ENCODE results near the gene DTD1.

The DTD1 gene

DNA sequence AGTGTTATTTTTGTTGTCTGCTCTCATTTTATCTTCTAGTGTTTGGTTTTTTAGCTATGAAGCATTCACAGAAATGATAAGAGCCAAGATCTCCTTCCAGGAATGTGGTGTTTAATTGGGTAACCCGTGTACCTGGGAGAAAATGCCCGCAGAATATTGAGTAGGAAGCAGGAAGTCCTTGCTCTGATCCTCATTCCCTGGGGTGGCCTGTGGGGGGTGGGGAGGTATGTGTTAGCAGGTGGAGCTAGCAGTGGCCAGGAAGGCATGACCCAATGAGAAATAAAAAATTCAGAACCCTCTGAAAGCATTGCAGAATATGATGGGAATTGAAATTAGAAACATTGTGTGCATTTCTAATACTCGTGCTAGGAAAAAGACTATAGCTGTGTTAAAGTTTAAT lies 100.8 kb downstream of the DTD1 start:
- H3K9me3 ChIP-seq (ENCODE audit: severe bottlenecking) = no peaks in the 10 kb centered on the region
- H3K4me1 ChIP-seq (ENCODE audit: insufficient read depth, poor library complexity, severe bottlenecking) = no peaks in the 10 kb centered on the region
- no peak overlapping the region for H3K27ac ChIP-seq (ENCODE audit: poor library complexity, severe bottlenecking)
- TF ChIP-seq, protein P1, sequence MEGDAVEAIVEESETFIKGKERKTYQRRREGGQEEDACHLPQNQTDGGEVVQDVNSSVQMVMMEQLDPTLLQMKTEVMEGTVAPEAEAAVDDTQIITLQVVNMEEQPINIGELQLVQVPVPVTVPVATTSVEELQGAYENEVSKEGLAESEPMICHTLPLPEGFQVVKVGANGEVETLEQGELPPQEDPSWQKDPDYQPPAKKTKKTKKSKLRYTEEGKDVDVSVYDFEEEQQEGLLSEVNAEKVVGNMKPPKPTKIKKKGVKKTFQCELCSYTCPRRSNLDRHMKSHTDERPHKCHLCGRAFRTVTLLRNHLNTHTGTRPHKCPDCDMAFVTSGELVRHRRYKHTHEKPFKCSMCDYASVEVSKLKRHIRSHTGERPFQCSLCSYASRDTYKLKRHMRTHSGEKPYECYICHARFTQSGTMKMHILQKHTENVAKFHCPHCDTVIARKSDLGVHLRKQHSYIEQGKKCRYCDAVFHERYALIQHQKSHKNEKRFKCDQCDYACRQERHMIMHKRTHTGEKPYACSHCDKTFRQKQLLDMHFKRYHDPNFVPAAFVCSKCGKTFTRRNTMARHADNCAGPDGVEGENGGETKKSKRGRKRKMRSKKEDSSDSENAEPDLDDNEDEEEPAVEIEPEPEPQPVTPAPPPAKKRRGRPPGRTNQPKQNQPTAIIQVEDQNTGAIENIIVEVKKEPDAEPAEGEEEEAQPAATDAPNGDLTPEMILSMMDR (IDR thresholded peaks at IDR 0.05; ENCODE audit: poor library complexity, severe bottlenecking) = no peak
- H3K4me3 ChIP-seq (ENCODE audit: severe bottlenecking) = no peak overlapping the region
- no peaks in the 10 kb centered on the region for H3K36me3 ChIP-seq (ENCODE audit: low read depth)
- no peak for ATAC-seq (ENCODE audit: low read depth)
- no peaks in the 10 kb centered on the region for H3K27me3 ChIP-seq (ENCODE audit: insufficient read depth, poor library complexity, severe bottlenecking)
- DNase-seq (ENCODE audit: low spot score) = no peak

DNA sequence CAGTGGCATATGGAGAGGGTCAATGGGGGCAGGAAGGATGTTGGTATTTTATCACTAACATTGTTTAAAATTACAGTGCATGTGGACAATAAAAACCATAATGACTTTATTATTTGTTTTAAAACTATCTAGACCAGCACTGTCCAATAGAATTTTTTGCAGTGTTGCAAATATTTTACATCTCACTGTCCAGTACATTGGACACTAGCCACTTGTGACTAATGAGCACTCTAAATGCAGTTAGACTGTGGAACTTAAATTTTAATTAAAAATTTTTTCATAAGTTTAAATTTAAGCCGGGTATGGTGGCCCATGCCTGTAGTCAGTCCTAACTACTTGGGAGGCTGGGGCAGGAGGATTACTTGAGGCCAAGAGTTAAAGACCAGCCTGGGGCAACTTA lies 101.7 kb downstream of the DTD1 start:
- H3K27me3 ChIP-seq (ENCODE audit: insufficient read depth, poor library complexity, severe bottlenecking) = no peaks in the 10 kb centered on the region
- no peak for DNase-seq (ENCODE audit: low spot score)
- no peaks in the 10 kb centered on the region for H3K9me3 ChIP-seq (ENCODE audit: severe bottlenecking)
- TF ChIP-seq, protein P1 (IDR thresholded peaks at IDR 0.05; ENCODE audit: poor library complexity, severe bottlenecking) = no peak
- ATAC-seq (ENCODE audit: low read depth) = no peak
- no peak overlapping the region for H3K27ac ChIP-seq (ENCODE audit: poor library complexity, severe bottlenecking)
- H3K4me1 ChIP-seq (ENCODE audit: insufficient read depth, poor library complexity, severe bottlenecking) = no peaks in the 10 kb centered on the region
- H3K36me3 ChIP-seq (ENCODE audit: low read depth) = no peaks in the 10 kb centered on the region
- H3K4me3 ChIP-seq (ENCODE audit: severe bottlenecking) = no peak overlapping the region

DNA sequence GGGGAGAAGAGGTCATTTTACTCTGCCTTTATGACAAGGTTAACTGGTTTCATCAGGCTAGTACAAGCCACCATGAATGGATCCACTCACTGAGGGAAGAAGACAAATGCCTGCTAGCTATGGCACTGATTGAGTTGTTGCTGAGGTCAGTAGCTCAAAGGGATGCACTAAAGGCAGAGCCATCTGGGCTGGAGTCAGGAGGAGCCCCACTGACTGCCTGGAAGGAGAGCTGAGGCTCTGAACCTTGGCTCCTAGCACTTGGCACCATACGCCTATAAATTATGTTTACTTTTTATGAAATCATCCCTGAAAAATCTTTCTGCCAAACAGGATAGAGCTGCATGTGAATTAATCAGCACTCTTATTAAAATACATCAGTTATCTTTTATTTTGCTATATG lies 104.6 kb downstream of the DTD1 start:
- DNase-seq (ENCODE audit: low spot score) = no peak

DNA sequence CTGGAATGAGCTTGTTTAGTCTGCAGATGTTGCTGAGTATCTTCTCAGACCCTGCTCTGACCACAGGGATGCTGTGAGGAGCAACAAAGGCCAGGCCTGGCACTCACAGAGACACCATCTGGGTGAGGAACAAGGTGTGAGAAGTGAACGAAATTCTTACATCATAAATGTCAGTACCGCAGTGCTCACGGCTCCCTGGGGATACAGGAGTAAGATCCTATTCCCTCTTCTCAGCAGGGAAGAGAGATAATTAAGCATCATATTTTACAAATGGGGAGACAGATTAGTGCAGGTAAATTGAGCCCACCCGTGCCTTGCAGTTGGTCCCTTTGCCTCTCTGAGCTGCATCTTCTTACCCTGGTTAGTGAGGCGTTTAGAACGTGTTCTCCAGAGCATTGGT lies 106.2 kb downstream of the DTD1 start:
- H3K4me3 ChIP-seq (ENCODE audit: severe bottlenecking) = no peak overlapping the region
- H3K36me3 ChIP-seq (ENCODE audit: low read depth) = no peaks in the 10 kb centered on the region
- H3K27me3 ChIP-seq (ENCODE audit: insufficient read depth, poor library complexity, severe bottlenecking) = no peaks in the 10 kb centered on the region
- DNase-seq (ENCODE audit: low spot score) = no peak
- TF ChIP-seq, protein P1 (IDR thresholded peaks at IDR 0.05; ENCODE audit: poor library complexity, severe bottlenecking) = no peak
- H3K4me1 ChIP-seq (ENCODE audit: insufficient read depth, poor library complexity, severe bottlenecking) = no peaks in the 10 kb centered on the region
- H3K9me3 ChIP-seq (ENCODE audit: severe bottlenecking) = no peaks in the 10 kb centered on the region
- no peak overlapping the region for H3K27ac ChIP-seq (ENCODE audit: poor library complexity, severe bottlenecking)
- no peak for ATAC-seq (ENCODE audit: low read depth)

More for the DNA sequence above, 104.6 kb downstream of the DTD1 start:
- no peak overlapping the region for H3K27ac ChIP-seq (ENCODE audit: poor library complexity, severe bottlenecking)
- ATAC-seq (ENCODE audit: low read depth) = peak; percentile 50
- TF ChIP-seq, protein P1 (IDR thresholded peaks at IDR 0.05; ENCODE audit: poor library complexity, severe bottlenecking) = no peak
- H3K4me3 ChIP-seq (ENCODE audit: severe bottlenecking) = no peak overlapping the region
- H3K9me3 ChIP-seq (ENCODE audit: severe bottlenecking) = no peaks in the 10 kb centered on the region
- no peaks in the 10 kb centered on the region for H3K36me3 ChIP-seq (ENCODE audit: low read depth)
- H3K4me1 ChIP-seq (ENCODE audit: insufficient read depth, poor library complexity, severe bottlenecking) = no peaks in the 10 kb centered on the region
- no peaks in the 10 kb centered on the region for H3K27me3 ChIP-seq (ENCODE audit: insufficient read depth, poor library complexity, severe bottlenecking)

DNA sequence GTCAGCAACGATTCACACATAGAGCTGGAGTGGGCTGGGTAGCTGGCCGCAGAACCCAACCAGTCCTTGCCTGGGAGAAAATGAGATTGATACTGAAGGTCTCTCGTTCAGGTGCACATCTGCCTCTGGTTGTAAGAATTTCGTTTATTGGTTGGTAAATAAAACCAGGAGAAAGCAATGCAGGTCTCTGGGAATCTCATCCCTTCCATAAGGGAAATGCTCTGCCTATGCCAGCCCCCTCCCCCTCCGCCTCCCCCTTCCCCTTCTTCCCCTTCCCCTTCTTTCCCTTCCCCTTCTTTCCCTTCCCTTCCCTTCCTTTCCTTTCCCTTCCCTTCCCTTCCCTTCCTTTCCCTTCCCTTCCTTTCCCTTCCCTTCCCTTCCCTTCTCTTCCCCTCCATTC lies 107.3 kb downstream of the DTD1 start:
- no peaks in the 10 kb centered on the region for H3K27me3 ChIP-seq (ENCODE audit: insufficient read depth, poor library complexity, severe bottlenecking)
- no peaks in the 10 kb centered on the region for H3K36me3 ChIP-seq (ENCODE audit: low read depth)
- H3K4me3 ChIP-seq (ENCODE audit: severe bottlenecking) = no peak overlapping the region
- no peaks in the 10 kb centered on the region for H3K4me1 ChIP-seq (ENCODE audit: insufficient read depth, poor library complexity, severe bottlenecking)
- no peak overlapping the region for H3K27ac ChIP-seq (ENCODE audit: poor library complexity, severe bottlenecking)
- H3K9me3 ChIP-seq (ENCODE audit: severe bottlenecking) = no peaks in the 10 kb centered on the region
- DNase-seq (ENCODE audit: low spot score) (no peak), ATAC-seq (ENCODE audit: low read depth) (no peak)
- TF ChIP-seq, protein P1 (IDR thresholded peaks at IDR 0.05; ENCODE audit: poor library complexity, severe bottlenecking) = no peak
